Adipocyte (in vitro differentiated cells): ENCODE data around the gene SYT8.
A peak's percentile ranks its signal among the peaks of the same experiment; 100 is the strongest.
"Not testable (repeated sequence)": the region's sequence is repeated elsewhere in the genome, so short reads cannot be mapped to it uniquely, and the experiment has no call there.

Experiments
- DNase-seq: peaks from one replicate; pipeline ENCODE4 v3.0.0-alpha.2; 2015; ENCODE audit warnings: low read depth
- H3K27me3 ChIP-seq: replicated peaks from 2 replicates; pipeline ENCODE4 v1.7.0; 2013; ENCODE audit warnings: mild to moderate bottlenecking, low read length, moderate library complexity; ENCODE audit not compliant: control insufficient read depth, insufficient read depth
- H3K36me3 ChIP-seq: 2 replicates; pipeline ENCODE4 v1.7.0; 2013; ENCODE audit warnings: low read length, mild to moderate bottlenecking, moderate library complexity; ENCODE audit not compliant: control insufficient read depth, insufficient read depth, severe bottlenecking
- H3K4me1 ChIP-seq: 2 replicates; pipeline ENCODE4 v1.7.0; 2013; ENCODE audit warnings: mild to moderate bottlenecking, low read length, moderate library complexity; ENCODE audit not compliant: control insufficient read depth, insufficient read depth
- H3K4me3 ChIP-seq: 2 replicates; pipeline ENCODE4 v1.7.0; 2013; ENCODE audit warnings: mild to moderate bottlenecking, low read length, moderate library complexity
- H3K9ac ChIP-seq: 2 replicates; pipeline ENCODE4 v1.7.0; 2013; ENCODE audit warnings: mild to moderate bottlenecking, low read length, moderate library complexity
- H3K9me3 ChIP-seq: 2 replicates; pipeline ENCODE4 v1.7.0; 2013; ENCODE audit warnings: mild to moderate bottlenecking, low read length, moderate library complexity; ENCODE audit not compliant: control insufficient read depth

The SYT8 gene

DNA sequence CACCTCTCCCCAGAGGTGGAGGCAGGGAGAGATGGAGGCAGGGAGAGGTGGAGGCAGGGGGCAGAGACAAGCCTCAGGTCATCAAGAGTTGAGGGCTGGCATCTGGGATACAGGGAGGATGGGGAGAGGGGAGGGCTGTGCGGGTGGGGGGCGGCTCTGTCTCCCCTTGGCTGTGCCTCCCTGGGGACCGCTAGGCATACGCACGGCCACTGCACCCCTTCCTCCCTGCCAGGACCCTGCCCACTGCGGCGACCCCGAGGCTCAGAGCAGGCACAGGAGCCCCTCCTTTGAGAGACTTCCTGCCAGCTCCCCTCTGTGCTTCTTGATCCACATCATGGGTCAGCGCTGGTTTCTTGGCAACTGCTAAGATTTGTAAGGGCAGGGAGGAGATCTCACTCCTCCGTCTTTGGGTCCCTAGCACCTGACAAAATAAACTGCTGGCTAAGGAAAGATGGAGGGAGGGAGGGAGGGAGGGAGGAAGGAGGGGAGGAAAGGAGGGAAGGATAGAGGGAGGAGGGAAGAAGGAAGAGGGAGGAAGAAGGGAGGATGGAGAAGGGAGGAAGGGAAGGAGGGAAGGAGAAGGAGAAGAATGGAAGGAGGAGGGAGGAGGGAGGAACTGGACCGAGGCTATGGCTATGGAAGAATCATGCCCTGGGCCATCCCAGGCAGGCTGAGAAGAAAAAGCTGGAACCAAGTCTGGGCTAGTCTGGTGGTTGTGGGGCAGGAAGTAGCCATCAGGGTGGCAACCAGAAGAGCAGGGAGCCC is 38.4 kb downstream of the SYT8 start:
- peak; percentile 58 for DNase-seq
- H3K9me3 ChIP-seq = no peaks in the 10 kb centered on the region
- H3K4me3 ChIP-seq = peak overlapping the region; percentile 76
- peaks cover 41% of the 10 kb centered on the region for H3K4me1 ChIP-seq
- H3K36me3 ChIP-seq = no peaks in the 10 kb centered on the region
- peak overlapping the region; percentile 83 for H3K9ac ChIP-seq
- H3K27me3 ChIP-seq = peaks cover 9% of the 10 kb centered on the region

DNA sequence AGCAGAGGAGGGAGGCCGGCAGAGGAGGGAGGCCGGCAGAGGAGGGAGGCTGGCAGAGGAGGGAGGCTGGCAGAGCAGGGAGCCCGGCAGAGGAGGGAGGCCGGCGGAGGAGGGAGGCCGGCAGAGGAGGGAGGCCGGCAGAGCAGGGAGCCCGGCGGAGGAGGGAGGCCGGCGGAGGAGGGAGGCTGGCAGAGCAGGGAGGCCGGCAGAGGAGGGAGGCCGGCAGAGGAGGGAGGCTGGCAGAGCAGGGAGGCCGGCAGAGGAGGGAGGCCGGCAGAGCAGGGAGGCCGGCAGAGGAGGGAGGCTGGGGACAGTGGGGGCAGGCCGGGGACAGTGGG is 39.0 kb downstream of the SYT8 start:
- peak overlapping the region; percentile 56 for H3K9ac ChIP-seq

DNA sequence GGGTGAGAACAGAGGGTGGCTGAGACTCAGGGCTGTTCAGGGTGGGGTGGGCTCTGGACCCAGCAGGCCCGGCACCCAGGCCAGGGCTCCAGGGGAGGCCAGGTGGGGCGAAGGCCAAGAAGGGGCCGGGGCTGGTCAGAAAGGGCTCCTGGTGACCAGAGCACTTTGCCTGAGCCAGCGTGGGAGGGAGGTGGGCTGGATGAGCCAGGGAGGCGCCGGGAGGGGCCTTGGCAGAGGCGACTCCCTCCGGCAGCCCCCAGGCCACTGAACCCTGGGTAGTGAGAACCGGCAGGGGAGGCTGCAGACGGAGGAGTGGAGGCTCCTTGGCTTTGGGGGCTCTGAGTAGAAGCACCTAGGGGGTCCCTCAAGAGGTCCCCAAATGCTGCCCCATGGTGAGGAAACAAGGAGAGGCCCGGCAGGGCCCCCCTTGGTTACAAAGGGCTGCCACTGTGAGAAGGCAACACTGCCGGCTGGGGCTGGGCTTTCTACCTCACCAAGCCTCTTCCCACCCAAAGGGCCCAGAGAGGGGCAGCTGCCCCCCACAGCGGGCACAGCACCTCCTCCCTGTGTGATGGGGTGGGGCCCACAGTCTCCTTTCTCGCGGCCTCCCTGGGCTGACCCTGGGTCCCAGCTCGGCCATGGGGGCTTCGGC is 39.8 kb downstream of the SYT8 start:
- peak overlapping the region; percentile 49 for H3K9ac ChIP-seq
- peaks cover 31% of the 10 kb centered on the region for H3K4me1 ChIP-seq
- H3K4me3 ChIP-seq, H3K36me3 ChIP-seq, H3K27me3 ChIP-seq, H3K9me3 ChIP-seq, DNase-seq: not testable (repeated sequence)

More for the DNA sequence above, 39.0 kb downstream of the SYT8 start:
- not testable (repeated sequence) for H3K36me3 ChIP-seq, H3K27me3 ChIP-seq, H3K4me3 ChIP-seq, DNase-seq, H3K9me3 ChIP-seq
- peaks cover 37% of the 10 kb centered on the region for H3K4me1 ChIP-seq

DNA sequence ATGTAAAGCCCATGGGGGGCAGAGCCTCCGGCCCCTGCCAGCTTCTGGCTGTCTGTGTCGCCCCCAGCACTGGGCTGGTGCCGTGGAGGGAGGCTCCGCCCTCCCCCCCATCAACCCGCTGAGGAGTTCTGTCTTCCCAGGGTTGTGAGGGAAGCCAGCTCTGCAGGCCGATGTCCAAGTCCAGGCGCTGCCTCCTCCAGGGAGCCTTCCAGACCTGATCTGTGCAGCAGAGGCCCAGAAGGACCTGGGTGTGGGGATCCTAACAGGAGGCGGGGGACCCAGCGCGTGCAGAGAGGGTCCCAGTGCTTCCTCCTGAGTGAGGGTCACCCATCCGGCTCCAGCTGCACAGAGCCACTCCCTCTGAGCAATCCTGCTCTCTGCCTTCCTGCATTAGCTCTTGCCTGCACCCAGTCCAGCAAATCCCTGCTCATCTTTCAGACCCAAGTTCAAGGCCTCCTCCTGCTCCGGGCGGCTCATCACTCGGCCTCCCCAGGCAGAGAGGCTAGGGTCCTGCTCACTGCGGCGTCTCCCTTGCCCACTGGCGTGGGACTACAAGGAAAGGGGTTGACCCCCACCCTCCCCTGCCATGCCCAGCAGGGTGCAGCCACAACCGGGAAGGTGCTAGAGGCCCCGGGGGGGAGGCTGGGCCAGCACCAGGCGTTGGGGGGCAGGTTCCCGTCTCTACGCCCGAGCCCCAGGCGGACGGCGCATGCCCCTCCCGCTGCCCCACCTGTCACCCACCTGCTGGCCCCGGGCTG is 40.5 kb downstream of the SYT8 start:
- DNase-seq = no peak
- Histone ChIP-seq H3K27me3 (no peaks in the 10 kb centered on the region), H3K4me3 (no peak overlapping the region), H3K9ac (peak overlapping the region; percentile 49), H3K36me3 (no peaks in the 10 kb centered on the region), H3K4me1 (peaks cover 32% of the 10 kb centered on the region), H3K9me3 (no peaks in the 10 kb centered on the region)

DNA sequence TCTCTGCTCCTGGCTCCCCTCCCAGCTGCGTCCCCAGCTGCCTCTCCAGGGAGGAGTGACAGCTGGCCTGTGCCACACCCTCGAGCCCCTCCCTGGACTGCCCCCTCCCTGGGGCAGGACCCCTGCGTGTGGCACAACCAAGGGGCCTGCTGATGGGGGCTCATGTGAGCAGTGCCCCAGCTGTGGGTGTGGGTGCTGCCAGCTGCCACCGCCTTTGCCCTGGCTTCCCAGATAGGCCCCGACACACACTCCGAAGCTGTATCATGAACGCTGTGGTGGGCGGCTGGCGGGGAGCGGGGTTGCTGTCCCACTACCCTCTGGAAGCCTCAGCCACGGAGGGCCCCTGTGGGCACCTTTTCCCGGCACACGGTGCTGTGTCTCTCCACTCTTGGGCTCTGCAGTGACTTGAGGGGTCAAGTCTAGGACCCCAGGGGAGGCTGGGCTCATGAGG is 41.1 kb downstream of the SYT8 start:
- peak overlapping the region; percentile 74 for H3K9ac ChIP-seq
- peaks cover 34% of the 10 kb centered on the region for H3K4me1 ChIP-seq
- DNase-seq = not testable (repeated sequence)

DNA sequence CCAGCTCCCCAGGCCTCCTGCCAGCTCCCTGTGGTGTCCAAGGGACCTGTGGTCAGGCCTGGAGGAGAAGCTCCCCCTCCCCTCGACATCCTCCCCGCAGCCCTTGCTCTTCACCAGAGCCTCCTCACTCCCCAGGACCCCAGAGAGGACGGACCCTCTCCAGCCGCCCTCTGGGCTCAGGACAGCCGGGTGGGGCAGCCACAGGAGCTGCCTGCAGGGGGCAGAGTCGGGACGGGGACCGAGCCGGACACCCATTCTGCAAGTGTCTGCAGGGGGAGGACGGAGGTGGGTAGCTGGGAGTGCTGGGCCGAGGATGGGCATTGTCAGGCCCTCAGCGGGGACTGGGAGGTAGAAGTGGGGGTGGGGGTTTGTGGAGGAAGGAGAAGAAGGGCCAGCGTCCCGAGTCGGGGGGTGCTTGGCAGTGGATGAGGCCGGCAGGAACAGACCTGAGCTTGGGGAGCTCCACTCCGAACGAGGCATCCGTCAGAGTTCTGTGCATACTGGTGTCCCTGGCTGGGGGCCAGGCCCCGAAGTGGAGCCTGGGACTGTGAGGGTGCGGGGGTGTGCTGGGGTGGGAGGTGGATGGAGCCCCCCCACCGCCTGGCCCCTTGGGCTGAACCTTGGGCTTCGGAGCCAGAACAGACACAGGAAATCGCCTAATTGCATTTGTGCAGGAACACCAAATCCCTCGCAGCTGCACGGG is 41.7 kb downstream of the SYT8 start:
- peak; percentile 79 for DNase-seq
- Histone ChIP-seq H3K9ac (peak overlapping the region; percentile 74), H3K27me3 (no peaks in the 10 kb centered on the region), H3K4me1 (peaks cover 35% of the 10 kb centered on the region), H3K4me3 (peak overlapping the region; percentile 12), H3K36me3 (no peaks in the 10 kb centered on the region), H3K9me3 (no peaks in the 10 kb centered on the region)

More for the DNA sequence above, 41.1 kb downstream of the SYT8 start:
- not testable (repeated sequence) for H3K36me3 ChIP-seq, H3K9me3 ChIP-seq, H3K27me3 ChIP-seq
- peak overlapping the region; percentile 12 for H3K4me3 ChIP-seq

DNA sequence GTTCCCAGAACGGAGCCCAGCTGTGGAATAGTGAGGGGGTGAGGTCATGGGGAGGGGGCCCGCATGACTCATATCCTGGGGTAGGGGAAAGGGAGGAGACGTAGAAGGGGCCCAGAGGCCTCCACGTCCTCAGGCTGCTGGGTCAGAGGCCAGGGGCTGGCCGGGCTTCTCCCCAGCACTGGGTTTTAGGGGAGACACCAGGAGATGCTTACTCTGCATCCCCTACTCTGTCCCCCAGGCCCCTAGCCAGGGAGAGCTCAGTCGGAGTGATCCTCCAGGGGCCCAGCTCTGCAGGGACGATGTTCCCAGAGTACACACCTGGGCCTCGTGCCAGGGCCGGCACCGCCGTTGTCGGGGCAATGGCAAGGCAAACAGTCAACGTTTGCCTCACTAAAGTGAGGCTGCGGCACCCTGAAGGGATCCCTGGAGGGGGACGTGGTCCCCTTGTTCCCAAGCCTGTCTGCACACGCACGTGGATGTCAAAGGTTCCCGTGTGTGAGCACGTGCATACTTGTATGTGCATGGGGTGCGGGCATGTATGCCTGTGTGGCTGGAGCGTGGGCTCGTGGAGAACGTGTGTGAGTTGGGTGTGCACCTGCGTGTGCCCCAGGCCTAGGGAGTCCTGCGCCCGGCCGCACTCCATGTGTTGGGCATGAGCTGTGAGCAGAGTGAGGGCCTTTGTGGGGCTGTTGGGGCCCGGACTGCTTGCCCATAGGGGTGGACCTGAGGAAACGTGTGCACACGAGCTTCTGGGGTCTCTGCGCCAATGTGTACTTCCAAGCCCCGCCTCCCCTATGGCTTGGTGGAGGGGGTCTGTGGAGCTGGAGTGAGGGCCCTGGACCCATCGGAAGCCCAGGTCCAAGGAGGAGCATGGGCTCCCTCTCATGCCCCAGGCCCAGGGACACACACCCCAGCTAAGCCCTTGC is 42.7 kb downstream of the SYT8 start:
- DNase-seq = peak; percentile 64
- no peaks in the 10 kb centered on the region for H3K27me3 ChIP-seq
- no peak overlapping the region for H3K4me3 ChIP-seq
- no peaks in the 10 kb centered on the region for H3K9me3 ChIP-seq
- H3K36me3 ChIP-seq = no peaks in the 10 kb centered on the region
- H3K9ac ChIP-seq = peak overlapping the region; percentile 59
- H3K4me1 ChIP-seq = peaks cover 43% of the 10 kb centered on the region

DNA sequence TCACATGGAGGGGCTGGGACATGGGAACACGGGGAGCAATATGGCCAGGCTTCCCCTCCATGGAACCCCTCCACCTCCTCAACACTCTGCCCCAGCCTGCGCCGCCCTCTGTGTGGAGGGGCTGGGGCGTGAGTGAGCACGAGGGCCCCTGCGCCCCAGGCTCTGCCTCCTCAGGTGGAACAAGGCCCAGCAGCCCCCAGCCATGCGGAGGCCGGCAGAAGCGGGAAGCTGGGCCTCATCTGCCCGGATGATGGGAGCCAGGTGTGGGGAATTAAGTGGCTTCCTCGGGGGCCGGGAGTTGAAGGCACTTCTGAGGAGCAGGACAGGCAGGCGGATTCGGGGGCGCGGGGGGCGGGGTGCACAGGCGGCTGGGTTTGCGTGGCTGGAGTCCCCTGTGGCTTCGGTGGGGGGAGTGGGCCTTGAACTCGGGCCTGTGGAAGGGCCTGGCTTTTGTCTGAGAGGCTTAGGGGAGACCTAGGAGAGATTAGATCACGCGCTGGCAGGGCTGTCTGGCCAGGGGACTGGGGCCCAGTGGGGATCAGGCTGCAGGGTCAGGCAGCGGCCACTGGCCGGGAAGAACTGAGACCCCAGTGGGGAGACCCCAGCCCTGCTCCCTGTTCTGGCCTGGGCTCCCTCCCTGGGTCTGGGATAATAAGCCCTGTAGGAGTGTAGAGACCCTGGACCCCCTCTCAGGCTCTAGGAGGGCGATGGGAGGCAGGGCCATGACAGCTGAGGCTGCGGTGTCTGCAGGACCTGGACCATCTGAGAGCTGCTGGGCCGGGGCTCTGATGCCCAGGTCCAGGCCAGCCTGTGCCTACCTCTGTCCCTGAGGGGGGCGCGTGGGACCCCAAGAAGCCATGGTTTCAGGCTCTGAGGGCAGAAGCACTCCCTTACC is 43.6 kb downstream of the SYT8 start:
- no peaks in the 10 kb centered on the region for H3K27me3 ChIP-seq

DNA sequence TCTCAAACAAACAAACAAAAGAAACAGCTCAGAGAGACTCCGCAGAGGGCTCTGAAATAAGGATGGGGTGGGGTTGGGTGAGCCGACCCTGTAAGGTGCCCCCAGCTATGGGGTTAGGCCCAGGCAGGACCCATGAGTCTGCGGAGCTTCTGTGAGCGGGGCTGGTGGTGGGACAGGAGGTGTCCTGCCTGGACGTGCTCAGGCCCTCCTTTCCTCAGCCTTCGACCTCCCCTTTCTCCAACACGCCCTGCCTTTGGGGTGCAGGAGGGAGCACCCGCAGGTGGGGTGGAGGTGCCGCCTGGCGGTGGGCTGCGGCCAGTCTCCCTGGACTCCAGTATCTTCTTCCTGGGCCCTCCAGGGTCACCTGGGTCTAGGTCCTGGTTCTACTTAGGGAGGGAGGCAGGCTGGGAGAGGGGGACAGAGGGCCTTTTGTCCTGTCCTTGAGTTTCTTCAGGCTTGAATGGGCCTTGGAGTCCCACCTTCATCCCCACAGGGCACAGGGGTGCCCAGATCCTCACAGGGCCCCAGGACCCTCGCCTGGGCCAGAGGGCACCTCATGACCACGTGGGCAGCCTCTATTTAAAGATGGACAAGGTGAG is 44.7 kb downstream of the SYT8 start:
- H3K4me3 ChIP-seq = no peak overlapping the region
- no peaks in the 10 kb centered on the region for H3K9me3 ChIP-seq
- no peaks in the 10 kb centered on the region for H3K27me3 ChIP-seq
- DNase-seq = no peak
- peaks cover 7% of the 10 kb centered on the region for H3K36me3 ChIP-seq
- H3K9ac ChIP-seq = peak overlapping the region; percentile 83
- H3K4me1 ChIP-seq = peaks cover 43% of the 10 kb centered on the region

More for the DNA sequence above, 43.6 kb downstream of the SYT8 start:
- H3K4me1 ChIP-seq = peaks cover 43% of the 10 kb centered on the region
- no peaks in the 10 kb centered on the region for H3K36me3 ChIP-seq
- H3K4me3 ChIP-seq = no peak overlapping the region
- DNase-seq = no peak
- peak overlapping the region; percentile 59 for H3K9ac ChIP-seq
- no peaks in the 10 kb centered on the region for H3K9me3 ChIP-seq
